Endothelial cell of umbilical vein (primary cell): ENCODE results near the gene MYLIP.

ENCODE experiments used
- EZH2 ChIP-seq: IDR thresholded peaks from 2 replicates; pipeline ENCODE4 v1.6.1; 2012; ENCODE audit warnings: borderline replicate concordance, low read depth, mild to moderate bottlenecking, moderate library complexity, low read length, inconsistent platforms; ENCODE audit not compliant: severe bottlenecking
- POLR2AphosphoS5 ChIP-seq: IDR thresholded peaks from 2 replicates; pipeline ENCODE4 v1.6.1; 2012; ENCODE audit warnings: low read depth, mild to moderate bottlenecking, control low read depth, low read length, moderate library complexity; ENCODE audit not compliant: insufficient read depth
- TF ChIP-seq, protein P1 (sequence below), 2 donors: IDR thresholded peaks; 1 replicate in 1 of 2; 2 replicates in 1 of 2; pipeline ENCODE4 v1.5.1; 2011; ENCODE audit warnings: low read length in 2 of 2, mild to moderate bottlenecking in 2 of 2, moderate library complexity in 2 of 2, control low read depth in 1 of 2, inconsistent platforms in 1 of 2, low read depth in 1 of 2; ENCODE audit not compliant: insufficient read depth in 1 of 2; ENCODE audit errors: extremely low read depth in 1 of 2

- TF ChIP-seq EZH2 (no peak), POLR2AphosphoS5 (no peak)
- TF ChIP-seq, protein P1, sequence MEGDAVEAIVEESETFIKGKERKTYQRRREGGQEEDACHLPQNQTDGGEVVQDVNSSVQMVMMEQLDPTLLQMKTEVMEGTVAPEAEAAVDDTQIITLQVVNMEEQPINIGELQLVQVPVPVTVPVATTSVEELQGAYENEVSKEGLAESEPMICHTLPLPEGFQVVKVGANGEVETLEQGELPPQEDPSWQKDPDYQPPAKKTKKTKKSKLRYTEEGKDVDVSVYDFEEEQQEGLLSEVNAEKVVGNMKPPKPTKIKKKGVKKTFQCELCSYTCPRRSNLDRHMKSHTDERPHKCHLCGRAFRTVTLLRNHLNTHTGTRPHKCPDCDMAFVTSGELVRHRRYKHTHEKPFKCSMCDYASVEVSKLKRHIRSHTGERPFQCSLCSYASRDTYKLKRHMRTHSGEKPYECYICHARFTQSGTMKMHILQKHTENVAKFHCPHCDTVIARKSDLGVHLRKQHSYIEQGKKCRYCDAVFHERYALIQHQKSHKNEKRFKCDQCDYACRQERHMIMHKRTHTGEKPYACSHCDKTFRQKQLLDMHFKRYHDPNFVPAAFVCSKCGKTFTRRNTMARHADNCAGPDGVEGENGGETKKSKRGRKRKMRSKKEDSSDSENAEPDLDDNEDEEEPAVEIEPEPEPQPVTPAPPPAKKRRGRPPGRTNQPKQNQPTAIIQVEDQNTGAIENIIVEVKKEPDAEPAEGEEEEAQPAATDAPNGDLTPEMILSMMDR (IDR thresholded peaks at IDR 0.05; ENCODE audit: extremely low read depth in 1 of 2, insufficient read depth in 1 of 2, low read depth in 1 of 2, low read length in 2 of 2): no peak
Observed at GRCh38 chr6:16154904-16155303, 26.0 kb downstream of the MYLIP start.
